Parathyroid adenoma (tissue), 2 donors: Measurements from ENCODE around the gene SIGLEC10.

Source experiments
- H2AFZ ChIP-seq: fragments of 300-600 bp; sonication (generic); one replicate; pipeline ENCODE4 v1.7.0; 2017; ENCODE audit warnings: antibody characterized with exemption, mild to moderate bottlenecking
- H3K27ac ChIP-seq: fragments of 300-600 bp; sonication (generic); one replicate; pipeline ENCODE4 v1.7.0; 2017
- H3K27me3 ChIP-seq: fragments of 300-600 bp; sonication (generic); one replicate; pipeline ENCODE4 v1.7.0; 2017; ENCODE audit warnings: low read length; ENCODE audit not compliant: control insufficient read depth, insufficient read depth
- H3K36me3 ChIP-seq: fragments of 300-600 bp; sonication (generic); one replicate; pipeline ENCODE4 v1.7.0; 2017; ENCODE audit warnings: low read length; ENCODE audit not compliant: control insufficient read depth, insufficient read depth
- H3K4me1 ChIP-seq: fragments of 300-600 bp; sonication (generic); one replicate; pipeline ENCODE4 v1.7.0; 2017; ENCODE audit warnings: control low read depth
- H3K4me2 ChIP-seq: fragments of 300-600 bp; sonication (generic); one replicate; pipeline ENCODE4 v1.7.0; 2017; ENCODE audit warnings: low read length
- H3K4me3 ChIP-seq: fragments of 300-600 bp; sonication (generic); one replicate; pipeline ENCODE4 v1.7.0; 2017; ENCODE audit warnings: low read depth, low read length
- H3K79me2 ChIP-seq: fragments of 300-600 bp; sonication (generic); one replicate; pipeline ENCODE4 v1.7.0; 2017; ENCODE audit warnings: control low read depth
- H3K9ac ChIP-seq: fragments of 300-600 bp; sonication (generic); one replicate; pipeline ENCODE4 v1.7.0; 2017; ENCODE audit warnings: mild to moderate bottlenecking
- H3K9me3 ChIP-seq: fragments of 300-600 bp; sonication (generic); one replicate; pipeline ENCODE4 v1.7.0; 2017; ENCODE audit warnings: low read length; ENCODE audit not compliant: control insufficient read depth
- TF ChIP-seq, protein P1 (sequence below): fragments of 300-600 bp; sonication (generic); IDR thresholded peaks from one replicate; pipeline ENCODE4 v1.7.0; 2017; ENCODE audit warnings: antibody characterized with exemption, mild to moderate bottlenecking
- donor health status: primary hyperparathyroidism.

SIGLEC10 gene

DNA sequence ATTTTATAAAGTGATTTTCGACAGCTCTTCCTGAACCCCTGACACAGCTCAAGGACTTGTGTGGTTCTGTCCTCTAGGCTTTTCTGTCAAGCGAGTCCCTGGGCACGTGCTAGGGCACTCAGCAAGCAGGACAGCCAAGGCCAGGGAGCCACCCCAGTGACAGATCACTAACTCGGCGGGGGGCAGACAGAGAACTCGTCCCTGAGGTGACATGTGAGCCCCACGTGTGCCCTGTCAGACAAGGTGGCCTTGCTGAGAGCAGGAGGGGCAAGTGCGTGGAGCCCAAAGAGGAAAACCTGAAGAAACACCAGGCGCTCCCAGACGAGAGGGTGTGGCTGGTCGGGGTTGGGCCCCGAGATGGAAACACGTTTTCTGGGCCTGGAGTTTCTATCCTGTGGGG, 56.2 kb downstream of the SIGLEC10 start:
- TF ChIP-seq, protein P1, sequence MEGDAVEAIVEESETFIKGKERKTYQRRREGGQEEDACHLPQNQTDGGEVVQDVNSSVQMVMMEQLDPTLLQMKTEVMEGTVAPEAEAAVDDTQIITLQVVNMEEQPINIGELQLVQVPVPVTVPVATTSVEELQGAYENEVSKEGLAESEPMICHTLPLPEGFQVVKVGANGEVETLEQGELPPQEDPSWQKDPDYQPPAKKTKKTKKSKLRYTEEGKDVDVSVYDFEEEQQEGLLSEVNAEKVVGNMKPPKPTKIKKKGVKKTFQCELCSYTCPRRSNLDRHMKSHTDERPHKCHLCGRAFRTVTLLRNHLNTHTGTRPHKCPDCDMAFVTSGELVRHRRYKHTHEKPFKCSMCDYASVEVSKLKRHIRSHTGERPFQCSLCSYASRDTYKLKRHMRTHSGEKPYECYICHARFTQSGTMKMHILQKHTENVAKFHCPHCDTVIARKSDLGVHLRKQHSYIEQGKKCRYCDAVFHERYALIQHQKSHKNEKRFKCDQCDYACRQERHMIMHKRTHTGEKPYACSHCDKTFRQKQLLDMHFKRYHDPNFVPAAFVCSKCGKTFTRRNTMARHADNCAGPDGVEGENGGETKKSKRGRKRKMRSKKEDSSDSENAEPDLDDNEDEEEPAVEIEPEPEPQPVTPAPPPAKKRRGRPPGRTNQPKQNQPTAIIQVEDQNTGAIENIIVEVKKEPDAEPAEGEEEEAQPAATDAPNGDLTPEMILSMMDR, result no peak
- Histone ChIP-seq H3K4me3 (no peak overlapping the region), H3K4me1 (peaks cover 6% of the 10 kb centered on the region), H3K79me2 (peaks cover 25% of the 10 kb centered on the region), H3K27me3 (no peaks in the 10 kb centered on the region), H3K9me3 (no peaks in the 10 kb centered on the region), H3K9ac (no peak overlapping the region), H3K36me3 (no peaks in the 10 kb centered on the region), H3K4me2 (no peak overlapping the region), H2AFZ (no peak overlapping the region), H3K27ac (no peak overlapping the region)
